Keratinocyte (primary cell): ENCODE data around the gene SH3PXD2B.

Source experiments
- CTCF ChIP-seq, 3 experiments: IDR thresholded peaks in 1 of 3; conservative IDR thresholded peaks in 1 of 3; optimal IDR thresholded peaks in 1 of 3; 2 replicates in 2 of 3; 3 replicates in 1 of 3; pipeline versions ENCODE3 to v1.5.1; 2011; ENCODE audit warnings: low read length in 3 of 3, mild to moderate bottlenecking in 3 of 3, moderate library complexity in 2 of 3, control low read depth in 1 of 3, inconsistent platforms in 1 of 3; ENCODE audit not compliant: insufficient read depth in 2 of 3; ENCODE audit errors: extremely low read depth in 1 of 3
- EZH2 ChIP-seq: IDR thresholded peaks from one replicate; pipeline ENCODE4 v1.6.1; 2012; ENCODE audit warnings: inconsistent platforms, mild to moderate bottlenecking, low read length, moderate library complexity

- TF ChIP-seq CTCF (optimal IDR thresholded peaks at IDR 0.05 in 1 of 3, IDR thresholded peaks at IDR 0.05 in 1 of 3, conservative IDR thresholded peaks at IDR 0.05 in 1 of 3; ENCODE audit: extremely low read depth in 1 of 3, insufficient read depth in 2 of 3, low read length in 3 of 3) = no peak
- no peak for TF ChIP-seq EZH2
Observed at GRCh38 chr5:172486451-172486850, 32.1 kb upstream of the SH3PXD2B start.
